Retina (tissue), 1 donor: Measurements from ENCODE around the gene TCF23.
A peak's percentile ranks its signal among the peaks of the same experiment; 100 is the strongest.
"Not testable (repeated sequence)": the region's sequence is repeated elsewhere in the genome, so short reads cannot be mapped to it uniquely, and the experiment has no call there.

Experiments used
- DNase-seq: peaks from one replicate; pipeline ENCODE4 v3.0.0-alpha.2; 2016

Gene TCF23

GRCh38 chr2:27191070-27191829 lies 42.4 kb downstream of the TCF23 start:
- DNase-seq, result peak; percentile 47

- no peak for DNase-seq
Observed at GRCh38 chr2:27194538-27195354, 45.9 kb downstream of the TCF23 start.

- DNase-seq, result not testable (repeated sequence)
Observed at GRCh38 chr2:27195799-27196198, 47.0 kb downstream of the TCF23 start.

- DNase-seq, result not testable (repeated sequence)
Observed at GRCh38 chr2:27198068-27198467, 49.3 kb downstream of the TCF23 start.

GRCh38 chr2:27198627-27199026 lies 49.8 kb downstream of the TCF23 start:
- DNase-seq, result no peak

- no peak for DNase-seq
Observed at GRCh38 chr2:27199241-27199640, 50.4 kb downstream of the TCF23 start.

- DNase-seq, result no peak
Observed at GRCh38 chr2:27201675-27202074, 52.9 kb downstream of the TCF23 start.

- no peak for DNase-seq
Observed at GRCh38 chr2:27202854-27203253, 54.0 kb downstream of the TCF23 start.

GRCh38 chr2:27203741-27204140 lies 54.9 kb downstream of the TCF23 start:
- no peak for DNase-seq

- no peak for DNase-seq
Observed at GRCh38 chr2:27204566-27204965, 55.8 kb downstream of the TCF23 start.

- DNase-seq, result no peak
Observed at GRCh38 chr2:27205206-27205605, 56.4 kb downstream of the TCF23 start.

GRCh38 chr2:27206346-27206745 lies 57.5 kb downstream of the TCF23 start:
- DNase-seq, result no peak
